ENCODE measurements around the gene GAA.
"Not testable (repeated sequence)": the region's sequence is repeated elsewhere in the genome, so short reads cannot be mapped to it uniquely, and the experiment has no call there.

The GAA gene

GRCh38 chr17:80086616-80087015 is 14.8 kb upstream of the GAA start:
- no peak for DNase-seq (ENCODE audit: extremely low spot score)
- TF ChIP-seq HDGF (IDR thresholded peaks at IDR 0.05; ENCODE audit: borderline replicate concordance) (no peak), FOXK2 (IDR thresholded peaks at IDR 0.05) (no peak), BHLHE40 (IDR thresholded peaks at IDR 0.05; ENCODE audit: borderline replicate concordance) (no peak), FOXM1 (IDR thresholded peaks at IDR 0.05; ENCODE audit: borderline replicate concordance) (no peak), ELF4 (IDR thresholded peaks at IDR 0.05) (no peak), TARDBP (IDR thresholded peaks at IDR 0.05) (no peak)
- CTCF ChIA-PET = interaction anchor here (0.5 to 1.2 kb wide), 4 partner anchors 15 to 169 kb away, joined by 3 to 6 read pairs (median 5); partner anchors contain the start of gene GAA
- POLR2A ChIA-PET = interaction anchor here (1.3 to 2.7 kb wide), 2 partner anchors 15 kb away, joined by 6 to 9 read pairs; partner anchors contain the start of gene GAA

GRCh38 chr17:80087346-80088265 is 13.8 kb upstream of the GAA start:
- CTCF ChIA-PET = interaction anchor here (0.5 to 1.2 kb wide), 3 partner anchors 14 to 168 kb away, joined by 3 to 6 read pairs (median 4); partner anchors contain the start of gene GAA
- TF ChIP-seq ZNF384 (IDR thresholded peaks at IDR 0.05) (no peak), HDGF (IDR thresholded peaks at IDR 0.05; ENCODE audit: borderline replicate concordance) (no peak), SP1 (IDR thresholded peaks at IDR 0.05) (no peak), BHLHE40 (IDR thresholded peaks at IDR 0.05; ENCODE audit: borderline replicate concordance) (no peak), LEF1 (IDR thresholded peaks at IDR 0.05; ENCODE audit: borderline replicate concordance) (no peak), FOXK2 (IDR thresholded peaks at IDR 0.05) (no peak), L3MBTL2 (conservative IDR thresholded peaks at IDR 0.05) (no peak), ARNT (IDR thresholded peaks at IDR 0.05) (no peak), CTBP1 (IDR thresholded peaks at IDR 0.05; ENCODE audit: borderline replicate concordance) (no peak), FOXM1 (IDR thresholded peaks at IDR 0.05; ENCODE audit: borderline replicate concordance) (no peak)
- no peak for DNase-seq (ENCODE audit: extremely low spot score)
- POLR2A ChIA-PET = interaction anchor here (1.3 kb wide), 1 partner anchor 14 kb away, joined by 6 read pairs; the partner anchor contains the start of gene GAA

- TF ChIP-seq SP1 (IDR thresholded peaks at IDR 0.05) = no peak
- no peak for TF ChIP-seq FOXA1 (IDR thresholded peaks at IDR 0.05)
- no peak for TF ChIP-seq NFRKB (IDR thresholded peaks at IDR 0.05)
- no peak for TF ChIP-seq HDGF (IDR thresholded peaks at IDR 0.05; ENCODE audit: borderline replicate concordance)
- TF ChIP-seq ARNT (IDR thresholded peaks at IDR 0.05) = no peak
- no peak for TF ChIP-seq LEF1 (IDR thresholded peaks at IDR 0.05; ENCODE audit: borderline replicate concordance)
- no peak for TF ChIP-seq CTBP1 (IDR thresholded peaks at IDR 0.05; ENCODE audit: borderline replicate concordance)
- no peak for TF ChIP-seq FOXM1 (IDR thresholded peaks at IDR 0.05; ENCODE audit: borderline replicate concordance)
- TF ChIP-seq ZNF384 (IDR thresholded peaks at IDR 0.05) = no peak
- TF ChIP-seq PKNOX1 (IDR thresholded peaks at IDR 0.05) = no peak
- TF ChIP-seq L3MBTL2 (conservative IDR thresholded peaks at IDR 0.05) = no peak
- CTCF ChIA-PET = interaction anchor here (1.3 kb wide), 1 partner anchor 12 kb away, joined by 7 read pairs; the partner anchor contains the start of gene GAA
- POLR2A ChIA-PET = interaction anchor here (1.2 kb wide), 1 partner anchor 12 kb away, joined by 4 read pairs; the partner anchor contains the start of gene GAA
- DNase-seq (ENCODE audit: extremely low spot score) = no peak
Measured at GRCh38 chr17:80089762-80090161, 11.6 kb upstream of the GAA start.

- DNase-seq (ENCODE audit: extremely low spot score); CTCF ChIA-PET: not testable (repeated sequence)
- POLR2A ChIA-PET = interaction anchor here (1.2 kb wide), 1 partner anchor 11 kb away, joined by 4 read pairs; the partner anchor contains the start of gene GAA
Measured at GRCh38 chr17:80090164-80090563, 11.2 kb upstream of the GAA start.

- ChIA-PET CTCF (interaction anchor here (2.4 kb wide), 1 partner anchor 10 kb away, joined by 12 read pairs; the partner anchor contains the start of gene GAA), POLR2A (interaction anchor here (1.1 to 2.3 kb wide), 2 partner anchors 10 to 13 kb away, joined by 3 to 15 read pairs; partner anchors contain the start of gene GAA)
- no peak for DNase-seq (ENCODE audit: extremely low spot score)
- TF ChIP-seq BHLHE40 (IDR thresholded peaks at IDR 0.05; ENCODE audit: borderline replicate concordance) = no peak
- TF ChIP-seq PKNOX1 (IDR thresholded peaks at IDR 0.05) = 0 out of 2 replicates have a peak, but pooled peaks have one; percentile 12
Measured at GRCh38 chr17:80091376-80091775, 10.0 kb upstream of the GAA start.

GRCh38 chr17:80092959-80093358 is 8.4 kb upstream of the GAA start:
- ChIA-PET CTCF (interaction anchor here (0.9 to 2.4 kb wide), 3 partner anchors 9 to 85 kb away, joined by 3 to 12 read pairs (median 6); partner anchors contain the start of gene GAA), POLR2A (interaction anchor here (2.3 kb wide), 1 partner anchor 9 kb away, joined by 15 read pairs; the partner anchor contains the start of gene GAA)
- no peak for DNase-seq (ENCODE audit: extremely low spot score)
- no peak for TF ChIP-seq SUZ12 (IDR thresholded peaks at IDR 0.05)
- TF ChIP-seq BHLHE40 (IDR thresholded peaks at IDR 0.05; ENCODE audit: borderline replicate concordance) = no peak
- TF ChIP-seq PKNOX1 (IDR thresholded peaks at IDR 0.05) = no peak
- no peak for TF ChIP-seq LEF1 (IDR thresholded peaks at IDR 0.05; ENCODE audit: borderline replicate concordance)
- TF ChIP-seq FOXA1 (IDR thresholded peaks at IDR 0.05) = no peak
- TF ChIP-seq TARDBP (IDR thresholded peaks at IDR 0.05) = no peak
- no peak for TF ChIP-seq FOXM1 (IDR thresholded peaks at IDR 0.05; ENCODE audit: borderline replicate concordance)

Data from HEK293T (cell line).